GM18499 (cell line): ENCODE data around the gene VN1R4.
"Not testable (repeated sequence)": the region's sequence is repeated elsewhere in the genome, so short reads cannot be mapped to it uniquely, and the experiment has no call there.

ENCODE experiments used
- ATAC-seq: cut with Tn5 transposase; IDR thresholded peaks from one replicate; pipeline ENCODE4 v1.9.1; 2021; ENCODE audit warnings: moderate number of reproducible peaks; ENCODE audit not compliant: insufficient read depth, unreplicated experiment

VN1R4 gene

GRCh38 chr19:53267623-53268022, at the start of gene VN1R4:
Gene VN1R4, minus strand, starts transcription at chr19:53267723. Its CDS starts 58 bp downstream, at chr19:53267665.
- not testable (repeated sequence) for ATAC-seq

- no peak for ATAC-seq
Measured at GRCh38 chr19:53311897-53312296, 44.4 kb upstream of the VN1R4 start.

- no peak for ATAC-seq
Measured at GRCh38 chr19:53311044-53311443, 43.5 kb upstream of the VN1R4 start.

GRCh38 chr19:53308339-53308811, 40.9 kb upstream of the VN1R4 start:
- no peak for ATAC-seq

GRCh38 chr19:53301341-53301740, 33.8 kb upstream of the VN1R4 start:
- not testable (repeated sequence) for ATAC-seq

- no peak for ATAC-seq
Measured at GRCh38 chr19:53294786-53295441, 27.4 kb upstream of the VN1R4 start.

GRCh38 chr19:53290758-53291549, 23.4 kb upstream of the VN1R4 start:
- ATAC-seq, result no peak

GRCh38 chr19:53285087-53285486, 17.6 kb upstream of the VN1R4 start:
- no peak for ATAC-seq

GRCh38 chr19:53281947-53282346, 14.4 kb upstream of the VN1R4 start:
- not testable (repeated sequence) for ATAC-seq

GRCh38 chr19:53275480-53275879, 8.0 kb upstream of the VN1R4 start:
- no peak for ATAC-seq

GRCh38 chr19:53272044-53272443, 4.5 kb upstream of the VN1R4 start:
- no peak for ATAC-seq

GRCh38 chr19:53269861-53270260, 2.3 kb upstream of the VN1R4 start:
- ATAC-seq, result not testable (repeated sequence)

GRCh38 chr19:53257715-53258342, 9.7 kb downstream of the VN1R4 start, which contains the start of gene VN1R2:
Gene VN1R2, plus strand, starts transcription at chr19:53258292. Its CDS starts 84 bp downstream, at chr19:53258376.
- not testable (repeated sequence) for ATAC-seq

- ATAC-seq, result no peak
Measured at GRCh38 chr19:53254411-53255341, 12.8 kb downstream of the VN1R4 start, which contains the start of gene ZNF677. Gene ZNF677, minus strand, starts transcription at chr19:53254873. Its CDS starts 3,323 bp downstream, at chr19:53251550.

GRCh38 chr19:53246498-53246897, 21.0 kb downstream of the VN1R4 start:
- ATAC-seq, result no peak

- no peak for ATAC-seq
Measured at GRCh38 chr19:53237114-53237777, 30.3 kb downstream of the VN1R4 start.

- no peak for ATAC-seq
Measured at GRCh38 chr19:53224606-53225005, 42.9 kb downstream of the VN1R4 start.

GRCh38 chr19:53222716-53223115, 44.8 kb downstream of the VN1R4 start:
- ATAC-seq, result not testable (repeated sequence)
